Motor neuron (in vitro differentiated cells): ENCODE results near the gene ABI3BP. TPM values are rescaled to one million over a fixed set of nuclear protein-coding genes. Genes with fewer than 3 reads are reported as not detected.
A peak's percentile ranks its signal among the peaks of the same experiment; 100 is the strongest.

ENCODE experiments used
- ATAC-seq, 8 experiments: fragments of 200-7000 bp; cut with Tn5 transposase; replicated peaks in 6 of 8; 2 replicates each; pipeline ENCODE4 v1.8.0; 2021; ENCODE audit warnings: mild to moderate bottlenecking in 8 of 8, moderate library complexity in 8 of 8
- H3K27ac ChIP-seq, 2 donors: fragments of 250-450 bp; sonication (Bioruptor Pico); 2 replicates each; pipeline ENCODE4 v1.9.0; 2021; ENCODE audit warnings: antibody characterized with exemption in 2 of 2, mild to moderate bottlenecking in 2 of 2, moderate library complexity in 1 of 2
- H3K4me1 ChIP-seq, 2 donors: fragments of 250-450 bp; sonication (Bioruptor Pico); replicated peaks in 1 of 2; 2 replicates each; pipeline ENCODE4 v1.6.1; 2021; ENCODE audit warnings: antibody characterized with exemption in 2 of 2, mild to moderate bottlenecking in 2 of 2, moderate library complexity in 1 of 2
- H3K4me3 ChIP-seq, 5 donors: fragments of 250-450 bp; sonication (Bioruptor Pico); 2 replicates each; pipeline ENCODE4 v1.9.0; 2021; ENCODE audit warnings: antibody characterized with exemption in 5 of 5, mild to moderate bottlenecking in 5 of 5, moderate library complexity in 4 of 5
- WGBS, 10 experiments: fragments of 450-650 bp; shearing (Covaris generic); methylation state at CpG; one replicate each; pipeline ENCODE4 v1.0.0; 2022; 5-methylcytosine and 5-hydroxymethylcytosine counted together
- in situ Hi-C, 9 experiments: fragments of 400-800 bp; cut with MboI; loops; one replicate each; pipeline ENCODE4 v1.15.0; 2021; ENCODE audit warnings: low sequenced_read_pairs in 9 of 9, low pct_unique_long_range_greater_than_20kb in 2 of 9; ENCODE audit not compliant: unreplicated experiment in 9 of 9
- total RNA-seq, 8 experiments: library from RNA; unstranded; fragments of 300-600 nt; gene quantifications; 2 replicates each; pipeline versions ENCODE4 v1.2.3 to v1.2.4, GENCODE V29; 2022

The ABI3BP gene
- total RNA-seq, 8 experiments from 2014 or later, result 1.0 to 8.1 (median 2.3) TPM

DNA sequence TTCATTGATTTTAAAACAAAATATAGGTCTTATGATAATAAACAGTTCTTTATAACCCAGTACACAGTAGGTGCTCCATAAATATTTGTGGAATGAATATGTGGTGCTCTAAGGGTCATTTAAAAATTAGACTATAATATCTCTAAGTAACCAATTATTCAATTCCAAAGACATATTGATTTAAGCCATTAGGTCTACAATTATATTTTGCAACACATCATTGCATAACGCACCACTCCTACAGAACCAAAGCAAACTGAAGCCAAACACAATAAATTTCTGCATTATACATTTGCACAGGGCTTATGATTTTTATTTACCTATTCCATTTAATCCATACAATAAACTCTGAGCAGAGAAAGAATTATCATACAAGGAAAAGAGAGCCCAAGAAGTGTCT is 104.3 kb downstream of the ABI3BP start:
- no peak overlapping the region for H3K4me3 ChIP-seq
- in situ Hi-C loops, result loop anchor here in 1 of 9 experiments (25.0 kb wide), 1 partner anchor 298 kb away; no protein-coding TSS in a partner anchor
- ATAC-seq, result no peak
- no peak overlapping the region for H3K27ac ChIP-seq
- H3K4me1 ChIP-seq, result no peaks in the 10 kb centered on the region
- 80 to 100% (median 100%) methylated on average over 1 of the region's 1 CpG; no CpG with 5 or more reads in 3 of the 10 experiments for WGBS, 10 experiments

DNA sequence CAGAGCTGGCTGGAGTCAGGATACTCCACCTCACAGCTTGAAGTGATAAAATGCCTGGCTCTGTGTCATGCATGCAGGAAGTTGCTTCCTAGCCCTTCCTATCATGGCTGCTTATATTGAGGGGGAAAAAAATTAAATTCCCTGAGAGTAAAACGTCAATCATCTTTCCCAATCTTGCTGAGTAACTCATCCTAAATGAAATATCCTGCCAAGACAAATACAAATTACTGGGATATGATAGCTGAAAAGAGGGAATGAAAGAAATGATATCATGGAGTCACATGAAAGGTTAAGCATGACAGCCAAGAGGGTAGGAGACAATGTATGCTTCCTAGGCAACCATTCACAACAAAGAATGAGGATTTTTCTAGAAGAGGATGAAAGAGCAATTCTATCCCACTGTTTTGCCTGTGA is 110.6 kb downstream of the ABI3BP start:
- H3K27ac ChIP-seq, result no peak overlapping the region
- H3K4me1 ChIP-seq, result peaks cover 0 to 3% of the 10 kb centered on the region in 2 donors
- in situ Hi-C loops, result loop anchor here in 1 of 9 experiments (25.0 kb wide), 1 partner anchor 305 kb away; no protein-coding TSS in a partner anchor
- H3K4me3 ChIP-seq, result no peak overlapping the region
- 0 to 63% (median 33%) methylated on average over 1 of the region's 1 CpG; no CpG with 5 or more reads in 3 of the 10 experiments for WGBS, 10 experiments
- peak in 7 of 8 experiments; percentile 46 to 87 (median 71) for ATAC-seq

DNA sequence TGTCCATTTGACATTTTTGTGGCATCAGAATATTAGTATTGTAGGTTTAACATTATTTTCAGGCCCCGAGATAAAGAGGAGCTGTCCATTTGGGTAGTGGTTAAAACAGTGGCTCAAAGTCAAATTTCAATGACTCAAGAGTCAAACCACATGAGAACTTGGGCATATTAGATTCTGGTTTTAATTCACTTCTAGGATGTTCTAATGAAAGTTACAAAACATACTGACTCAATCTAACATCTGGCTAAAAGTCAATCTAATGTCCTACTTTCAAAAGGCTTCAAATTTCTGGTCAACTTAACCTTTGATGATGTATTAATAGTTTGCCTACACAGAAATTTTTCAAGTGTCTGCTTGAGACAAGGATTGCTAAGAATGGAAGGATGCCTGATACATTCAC is 112.4 kb downstream of the ABI3BP start:
- peaks cover 0 to 3% of the 10 kb centered on the region in 2 donors for H3K4me1 ChIP-seq
- H3K4me3 ChIP-seq, result no peak overlapping the region
- WGBS, 10 experiments, result 14 to 100% (median 96%) methylated on average over 1 of the region's 1 CpG; no CpG with 5 or more reads in 4 of the 10 experiments
- ATAC-seq, result no peak
- H3K27ac ChIP-seq, result no peak overlapping the region
- in situ Hi-C loops, result loop anchor here in 1 of 9 experiments (25.0 kb wide), 1 partner anchor 306 kb away; no protein-coding TSS in a partner anchor

DNA sequence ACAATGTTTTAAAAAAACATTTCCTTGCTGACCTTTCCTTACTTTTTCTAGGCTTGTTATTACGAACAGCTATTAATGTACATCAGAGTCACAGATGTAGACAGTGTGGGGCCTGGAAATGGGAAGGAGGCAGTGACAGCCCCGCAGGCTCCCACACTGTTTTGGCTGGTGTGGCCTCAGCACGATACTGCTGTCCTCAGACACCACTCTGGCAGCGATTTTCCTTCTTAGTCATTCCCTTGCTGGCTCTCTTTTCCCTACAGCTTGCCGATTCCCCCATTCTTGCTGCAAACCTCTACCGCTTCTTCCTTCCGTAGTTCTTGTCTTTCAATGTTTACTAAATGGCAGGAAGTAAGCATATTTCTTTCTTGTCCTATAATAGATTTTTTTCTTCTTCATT is 113.1 kb downstream of the ABI3BP start:
- 5 to 100% (median 70%) methylated on average over 1 to 6 of the region's 7 CpGs for WGBS, 10 experiments
- ATAC-seq, result no peak
- in situ Hi-C loops, result loop anchor here in 1 of 9 experiments (25.0 kb wide), 1 partner anchor 307 kb away; no protein-coding TSS in a partner anchor
- no peak overlapping the region for H3K27ac ChIP-seq
- H3K4me3 ChIP-seq, result no peak overlapping the region
- peaks cover 0 to 3% of the 10 kb centered on the region in 2 donors for H3K4me1 ChIP-seq

DNA sequence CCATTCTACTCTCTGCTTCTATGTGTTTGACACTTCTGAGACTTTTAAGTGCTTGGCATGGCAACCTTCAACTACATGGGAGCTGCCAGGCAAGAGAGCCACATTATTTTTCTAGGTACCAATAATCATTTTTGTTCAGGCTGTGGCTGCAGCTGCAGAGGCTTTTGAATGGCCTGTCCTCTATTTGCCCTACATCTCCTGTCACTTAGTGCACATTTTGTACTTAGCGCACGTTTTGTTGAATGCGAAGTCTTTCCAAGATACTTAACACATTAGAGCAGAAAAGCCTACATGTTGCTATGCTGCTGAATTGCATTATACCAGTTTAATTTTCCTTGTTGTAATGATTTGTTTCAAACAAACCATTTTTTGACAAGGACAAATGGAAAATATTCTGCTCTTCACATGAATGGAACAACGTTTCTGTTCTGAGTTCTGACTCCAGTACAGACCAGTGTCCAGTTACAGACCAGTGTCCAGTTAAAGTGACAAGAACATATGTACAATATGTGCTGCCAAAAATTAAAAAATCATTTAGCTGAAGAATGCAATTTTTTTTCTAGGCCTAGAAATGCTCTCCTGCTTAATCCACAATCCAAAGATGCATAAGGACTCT is 113.9 kb downstream of the ABI3BP start:
- peaks cover 0 to 3% of the 10 kb centered on the region in 2 donors for H3K4me1 ChIP-seq
- WGBS, 10 experiments, result 20 to 94% (median 64%) methylated on average over 1 to 4 of the region's 4 CpGs; no CpG with 5 or more reads in 1 of the 10 experiments
- ATAC-seq, result peak in 3 of 8 experiments; percentile 15 to 79 (median 60)
- no peak overlapping the region for H3K4me3 ChIP-seq
- H3K27ac ChIP-seq, result no peak overlapping the region
- in situ Hi-C loops, result loop anchor here in 1 of 9 experiments (25.0 kb wide), 1 partner anchor 308 kb away; no protein-coding TSS in a partner anchor

DNA sequence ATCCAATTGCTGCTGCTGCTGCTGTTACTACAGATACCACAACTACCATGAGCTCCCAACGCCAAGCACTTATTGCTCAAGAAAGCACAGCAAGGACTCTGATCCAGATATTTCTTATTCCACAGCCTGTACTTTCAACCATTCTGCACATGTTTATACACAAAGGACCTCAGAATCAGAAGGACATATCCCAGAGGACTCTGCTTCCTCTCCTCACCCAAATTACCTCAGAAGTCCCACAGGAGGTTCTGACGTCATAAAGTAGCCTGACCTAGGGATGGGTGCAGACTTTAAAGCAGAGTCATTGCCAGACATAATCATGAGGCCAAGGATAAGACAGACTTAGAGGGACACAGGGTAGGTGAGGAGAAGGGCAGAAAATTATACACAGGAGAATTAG is 115.9 kb downstream of the ABI3BP start:
- WGBS, 10 experiments, result 60 to 100% (median 80%) methylated on average over 1 to 2 of the region's 2 CpGs; no CpG with 5 or more reads in 1 of the 10 experiments
- in situ Hi-C loops, result loop anchor here in 1 of 9 experiments (25.0 kb wide), 1 partner anchor 310 kb away; no protein-coding TSS in a partner anchor

DNA sequence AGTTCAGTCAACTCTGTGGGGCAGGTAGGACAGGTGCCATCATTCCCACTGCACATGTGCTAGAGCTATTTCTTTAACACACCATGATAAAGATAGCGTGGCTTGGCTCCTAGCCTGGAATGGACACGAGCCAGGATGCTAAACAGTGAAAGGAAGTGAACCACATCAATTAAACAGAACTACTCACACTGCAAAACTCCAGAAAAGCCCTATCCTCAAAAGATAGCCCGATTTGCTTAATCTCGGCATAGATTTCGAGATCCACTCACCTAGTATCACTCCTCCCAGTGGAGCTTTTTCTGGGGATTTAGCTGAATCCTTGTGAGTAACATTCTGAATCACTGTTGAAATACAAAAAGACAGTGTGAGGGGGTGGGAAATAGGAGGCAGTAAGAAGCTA is 118.0 kb downstream of the ABI3BP start:
- no peaks in the 10 kb centered on the region for H3K4me1 ChIP-seq
- no peak overlapping the region for H3K4me3 ChIP-seq
- in situ Hi-C loops, result loop anchor here in 1 of 9 experiments (25.0 kb wide), 1 partner anchor 312 kb away; no protein-coding TSS in a partner anchor
- peak in 3 of 8 experiments; percentile 35 to 65 (median 43) for ATAC-seq
- WGBS, 10 experiments, result 0 to 100% (median 63%) methylated on average over 1 to 5 of the region's 5 CpGs
- H3K27ac ChIP-seq, result no peak overlapping the region

More for the DNA sequence above, 115.9 kb downstream of the ABI3BP start:
- Histone ChIP-seq H3K4me3 (no peak overlapping the region), H3K4me1 (peaks cover 0 to 1% of the 10 kb centered on the region in 2 donors), H3K27ac (no peak overlapping the region)
- no peak for ATAC-seq

DNA sequence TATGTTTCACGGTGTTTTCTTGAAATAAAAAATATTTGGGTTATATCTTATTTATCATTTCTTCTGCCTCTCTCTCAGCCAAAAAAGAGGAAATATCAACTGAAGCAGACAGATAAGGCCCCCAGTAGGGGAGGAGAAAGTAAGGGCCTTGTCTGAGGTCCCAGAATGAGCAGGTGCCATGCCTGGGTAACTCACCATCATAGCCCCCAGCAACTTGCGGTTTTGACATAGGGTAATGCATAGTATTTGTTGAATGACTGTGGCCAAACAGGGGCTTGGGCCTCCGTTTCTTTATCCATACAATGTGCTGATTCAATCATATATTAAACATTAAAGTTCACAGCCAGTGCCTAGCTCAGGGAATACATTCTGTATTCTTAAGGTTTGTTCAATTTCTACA is 119.6 kb downstream of the ABI3BP start:
- in situ Hi-C loops, result no loop called here
- ATAC-seq, result no peak
- no peak overlapping the region for H3K27ac ChIP-seq
- no peaks in the 10 kb centered on the region for H3K4me1 ChIP-seq
- no peak overlapping the region for H3K4me3 ChIP-seq
- WGBS, 10 experiments, result 73 to 100% (median 95%) methylated on average over 1 to 3 of the region's 3 CpGs; no CpG with 5 or more reads in 3 of the 10 experiments

DNA sequence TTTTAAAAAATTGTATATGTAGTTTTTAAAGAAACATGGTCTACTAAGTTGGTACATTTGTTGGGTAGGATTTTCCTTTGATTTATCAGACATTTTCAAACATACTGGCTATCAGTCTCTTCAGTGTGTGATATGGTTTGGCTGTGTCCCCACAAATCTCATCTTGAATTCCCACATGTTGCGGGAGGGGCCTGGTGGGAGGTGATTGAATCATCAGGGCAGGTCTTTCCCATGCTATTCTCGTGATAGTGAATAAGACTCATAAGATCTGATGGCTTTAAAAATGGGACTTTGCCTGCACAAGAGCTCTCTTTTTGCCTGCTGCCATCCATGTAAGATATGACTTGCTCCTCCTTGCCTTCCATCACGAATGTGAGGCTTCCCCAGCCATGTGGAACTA is 121.9 kb downstream of the ABI3BP start:
- in situ Hi-C loops, result no loop called here
- 33 to 83% (median 67%) methylated on average over 1 to 3 of the region's 3 CpGs; no CpG with 5 or more reads in 1 of the 10 experiments for WGBS, 10 experiments
- ATAC-seq, result no peak
- H3K27ac ChIP-seq, result no peak overlapping the region
- H3K4me3 ChIP-seq, result no peak overlapping the region
- no peaks in the 10 kb centered on the region for H3K4me1 ChIP-seq

DNA sequence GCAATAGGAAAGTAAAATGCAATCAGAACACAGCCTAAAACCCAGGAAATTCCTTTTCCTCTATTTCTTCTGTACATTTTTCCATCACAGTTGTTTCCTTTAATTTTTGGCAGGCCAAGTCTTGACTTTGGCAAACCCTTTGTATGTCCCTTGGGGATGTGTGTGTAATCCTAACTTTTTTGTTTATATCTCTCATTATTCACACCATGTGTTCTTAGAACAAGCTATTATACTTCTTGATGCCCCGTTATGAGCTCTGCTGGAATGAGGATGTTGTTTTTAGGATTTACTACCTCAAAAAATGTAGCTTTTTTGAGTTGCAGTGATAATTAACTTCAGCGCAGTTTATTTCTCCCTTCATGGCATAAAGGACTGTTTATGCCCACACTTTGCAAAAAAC is 123.4 kb downstream of the ABI3BP start:
- Histone ChIP-seq H3K4me3 (no peak overlapping the region), H3K27ac (no peak overlapping the region), H3K4me1 (no peaks in the 10 kb centered on the region)
- in situ Hi-C loops, result no loop called here
- ATAC-seq, result no peak
- WGBS, 10 experiments, result 13 to 100% (median 50%) methylated on average over 1 to 2 of the region's 2 CpGs; no CpG with 5 or more reads in 1 of the 10 experiments

DNA sequence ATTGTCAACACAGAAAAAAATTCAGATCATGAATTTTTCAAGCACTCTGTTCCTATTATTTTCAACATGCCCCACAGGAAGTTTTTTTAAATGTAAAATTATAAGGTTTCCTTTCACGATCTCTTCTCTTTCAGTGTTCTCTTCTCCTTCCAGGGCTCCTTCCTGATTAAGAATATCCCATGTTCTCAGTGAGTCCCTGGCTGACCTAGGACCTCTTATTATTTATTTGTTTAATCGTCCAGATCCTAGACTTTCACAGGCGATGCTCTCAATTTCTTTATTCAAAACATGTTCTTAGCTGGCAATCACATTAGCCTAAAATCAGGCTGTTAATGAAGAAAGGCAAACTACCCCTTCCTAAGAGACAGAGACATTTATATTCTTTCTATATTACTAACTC is 124.3 kb downstream of the ABI3BP start:
- Histone ChIP-seq H3K4me1 (no peaks in the 10 kb centered on the region), H3K4me3 (no peak overlapping the region), H3K27ac (no peak overlapping the region)
- in situ Hi-C loops, result no loop called here
- WGBS, 10 experiments, result 14 to 97% (median 71%) methylated on average over 2 to 3 of the region's 3 CpGs
- ATAC-seq, result no peak

DNA sequence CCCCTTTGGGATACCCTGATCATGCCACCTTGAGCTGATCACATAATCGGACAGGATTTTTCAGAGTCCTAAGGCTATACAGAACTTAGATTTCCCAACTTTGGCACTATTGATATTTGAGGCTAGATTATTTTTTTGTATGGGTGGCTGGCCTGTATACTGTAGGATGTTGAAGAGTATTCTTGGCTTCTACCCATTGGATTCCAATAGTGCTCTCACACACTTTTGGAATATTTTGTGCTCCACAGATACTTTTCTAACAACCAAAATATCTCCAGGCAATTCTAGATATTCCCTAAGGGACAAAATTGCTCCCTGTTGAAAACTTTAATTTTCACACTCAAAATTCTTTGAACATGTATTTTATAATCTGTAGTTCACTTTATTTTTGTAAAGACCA is 125.1 kb downstream of the ABI3BP start:
- ATAC-seq, result no peak
- Histone ChIP-seq H3K4me1 (no peaks in the 10 kb centered on the region), H3K4me3 (no peak overlapping the region), H3K27ac (no peak overlapping the region)
- 25 to 100% (median 88%) methylated on average over 1 of the region's 1 CpG; no CpG with 5 or more reads in 3 of the 10 experiments for WGBS, 10 experiments
- in situ Hi-C loops, result no loop called here

DNA sequence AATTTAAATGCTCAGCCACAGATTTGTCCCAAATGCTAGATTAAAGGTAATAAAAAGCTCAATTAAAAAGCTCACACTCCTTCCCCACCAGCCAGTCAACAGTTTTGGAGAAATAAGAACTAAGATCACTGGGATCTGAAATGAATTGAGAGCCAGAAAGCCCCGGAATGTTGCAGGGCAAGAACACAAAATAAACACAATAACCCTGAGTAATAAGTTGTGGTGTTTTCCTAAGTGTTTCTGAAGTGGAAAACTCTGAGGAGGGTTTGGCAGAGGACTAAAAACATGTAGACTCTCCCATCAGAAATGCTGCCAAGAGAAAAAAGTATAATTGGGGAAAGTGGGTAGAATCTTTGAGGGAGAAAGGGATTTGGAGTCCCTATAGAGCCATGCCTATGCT is 127.8 kb downstream of the ABI3BP start:
- 0 to 83% (median 46%) methylated on average over 1 of the region's 1 CpG for WGBS, 10 experiments
- ATAC-seq, result no peak
- Histone ChIP-seq H3K27ac (no peak overlapping the region), H3K4me3 (no peak overlapping the region), H3K4me1 (no peaks in the 10 kb centered on the region)
- in situ Hi-C loops, result no loop called here
